T1000 (cell line): Measurements from ENCODE around the gene INPP5J.
"Not testable (repeated sequence)": the region's sequence is repeated elsewhere in the genome, so short reads cannot be mapped to it uniquely, and the experiment has no call there.

ENCODE experiments used
- DNase-seq: peaks from one replicate; lab custom pipeline; 2025; ENCODE audit warnings: mixed read lengths; lab: John Stamatoyannopoulos, UW

INPP5J gene

GRCh38 chr22:31099841-31100761 is 22.7 kb upstream of the INPP5J start:
- no peak for DNase-seq

- DNase-seq = no peak
Measured at GRCh38 chr22:31100762-31101525, 21.8 kb upstream of the INPP5J start.

- peak; percentile 89 for DNase-seq
Measured at GRCh38 chr22:31102441-31103081, 20.2 kb upstream of the INPP5J start.

DNA sequence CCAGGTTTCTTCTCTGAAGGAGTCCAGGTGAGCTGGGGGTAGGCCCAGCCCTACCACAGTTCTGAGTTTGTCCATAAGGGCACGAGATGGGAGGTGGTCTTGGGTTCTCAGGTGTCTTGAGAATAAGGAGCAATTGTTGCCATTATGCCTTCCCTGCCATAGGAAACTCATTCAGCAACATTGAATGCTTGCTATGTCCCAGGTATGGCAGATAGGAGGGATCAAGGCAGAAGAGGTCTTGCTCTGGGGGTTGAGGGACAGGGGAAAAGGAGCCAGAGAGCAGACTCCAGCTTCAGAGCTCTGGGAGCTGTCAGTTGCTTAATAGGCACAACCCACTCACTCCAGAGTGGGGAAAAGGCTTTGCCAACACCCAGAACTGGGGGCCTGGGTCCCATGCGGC is 19.7 kb upstream of the INPP5J start:
- no peak for DNase-seq

- DNase-seq = no peak
Measured at GRCh38 chr22:31103899-31104694, 18.7 kb upstream of the INPP5J start.

DNA sequence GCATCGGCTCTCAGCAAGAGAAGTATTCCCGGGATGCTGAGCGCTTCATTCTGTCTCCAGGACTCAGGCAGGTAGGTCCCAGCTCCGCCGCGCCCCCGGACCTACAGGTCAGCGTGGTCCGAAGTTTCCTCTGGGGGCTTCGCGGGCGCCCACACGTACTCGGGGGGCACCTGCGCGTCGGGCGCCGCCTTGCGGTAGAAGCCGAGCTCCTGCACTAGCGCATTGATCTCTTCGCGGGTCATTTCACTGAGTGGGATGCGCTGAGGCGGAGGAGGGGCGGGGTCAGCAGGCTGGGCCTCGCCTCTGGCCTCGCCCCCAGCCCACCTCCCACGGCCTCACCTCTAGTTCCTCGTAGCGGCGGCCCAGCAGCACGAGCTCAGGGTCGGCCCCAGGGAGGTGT is 17.9 kb upstream of the INPP5J start:
- no peak for DNase-seq

DNA sequence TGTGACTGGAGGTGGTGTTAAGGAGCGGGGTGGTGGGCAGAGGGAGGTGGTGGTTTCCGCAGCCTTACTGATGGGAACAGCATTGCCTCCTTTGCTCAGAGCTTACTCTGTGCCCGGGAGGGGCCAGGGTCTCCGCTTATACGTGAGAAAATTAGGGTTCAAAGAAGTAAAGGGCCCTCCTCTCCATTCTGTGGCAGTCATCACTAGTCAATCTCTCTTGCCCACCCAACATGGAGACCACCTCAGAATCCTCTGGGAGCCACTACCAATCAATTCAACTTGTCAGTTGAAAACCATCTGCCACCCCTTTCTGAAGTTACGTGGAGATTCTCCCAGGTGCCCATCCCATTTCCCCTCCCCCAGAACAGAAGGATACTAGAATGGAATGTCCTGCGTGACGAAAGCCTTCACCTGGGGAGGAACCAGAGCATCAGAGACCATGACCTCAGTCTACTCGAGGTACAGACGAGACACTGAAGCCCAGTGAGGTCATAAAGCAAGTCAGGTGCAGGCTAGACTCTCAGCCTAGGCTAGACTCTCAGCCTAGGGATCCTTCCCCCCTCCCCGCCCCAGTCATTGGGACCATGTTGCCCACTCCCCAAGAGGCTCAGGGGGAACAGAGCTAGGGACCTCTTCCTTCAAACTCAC is 17.4 kb upstream of the INPP5J start:
- no peak for DNase-seq

DNA sequence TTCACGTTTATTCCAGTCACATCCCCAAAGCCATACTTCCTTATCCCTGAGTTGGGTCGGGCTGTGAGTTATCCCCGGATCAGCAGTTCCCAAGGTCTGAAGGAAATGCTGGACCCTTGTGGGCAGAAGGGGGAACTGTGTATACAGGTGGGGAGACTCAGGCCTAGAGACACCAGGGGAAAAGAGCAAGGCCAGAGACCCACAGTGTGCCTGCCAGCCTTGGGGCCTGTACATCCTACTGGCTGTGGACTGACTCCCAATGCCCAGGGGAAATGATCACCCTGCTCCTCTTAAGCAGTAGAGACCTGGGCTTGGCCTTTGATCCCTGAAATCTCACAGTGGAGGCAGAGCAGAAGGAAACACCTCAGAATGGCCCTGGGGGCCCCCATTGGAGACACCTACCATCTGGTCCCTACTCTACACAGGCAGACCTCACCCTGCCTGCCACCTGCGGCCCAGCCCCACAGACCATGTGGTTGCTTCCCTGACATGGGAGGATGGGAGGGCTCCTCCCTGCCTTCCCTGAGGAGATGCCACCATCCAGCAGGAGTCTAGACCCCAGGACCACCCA is 16.7 kb upstream of the INPP5J start:
- no peak for DNase-seq

DNA sequence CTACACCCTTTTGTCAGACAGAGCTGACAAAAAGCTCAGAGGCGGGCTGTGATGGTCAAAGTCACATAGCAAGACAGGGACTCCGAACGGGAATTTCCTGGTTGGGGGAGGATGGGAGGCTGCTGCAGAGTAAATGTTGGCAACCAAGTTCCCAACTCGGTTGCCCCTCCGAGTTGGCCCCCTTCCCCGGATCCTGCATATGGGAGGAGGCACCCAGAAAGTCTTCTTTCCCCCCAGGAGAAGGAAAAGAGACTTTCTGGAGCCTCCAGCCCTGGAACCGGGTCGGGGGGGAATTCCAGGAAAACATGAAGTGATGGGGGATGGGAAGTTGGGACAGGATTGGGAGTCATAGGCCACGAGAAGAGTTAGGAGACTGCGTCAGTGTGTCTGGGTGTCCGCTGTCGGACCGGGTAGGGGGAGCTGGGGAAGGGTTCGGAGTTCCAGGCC is 16.0 kb upstream of the INPP5J start:
- DNase-seq = no peak

GRCh38 chr22:31107178-31107893 is 15.4 kb upstream of the INPP5J start, which contains the start of gene SELENOM:
Gene SELENOM, minus strand, starts transcription at chr22:31107568. Its CDS starts 63 bp downstream, at chr22:31107505.
- DNase-seq = peak; percentile 95

GRCh38 chr22:31107894-31108218 is 14.9 kb upstream of the INPP5J start:
- no peak for DNase-seq

- not testable (repeated sequence) for DNase-seq
Measured at GRCh38 chr22:31112547-31113091, 10.1 kb upstream of the INPP5J start.

GRCh38 chr22:31118046-31118820 is 4.5 kb upstream of the INPP5J start:
- no peak for DNase-seq

GRCh38 chr22:31119026-31119717 is 3.6 kb upstream of the INPP5J start:
- DNase-seq = no peak

DNA sequence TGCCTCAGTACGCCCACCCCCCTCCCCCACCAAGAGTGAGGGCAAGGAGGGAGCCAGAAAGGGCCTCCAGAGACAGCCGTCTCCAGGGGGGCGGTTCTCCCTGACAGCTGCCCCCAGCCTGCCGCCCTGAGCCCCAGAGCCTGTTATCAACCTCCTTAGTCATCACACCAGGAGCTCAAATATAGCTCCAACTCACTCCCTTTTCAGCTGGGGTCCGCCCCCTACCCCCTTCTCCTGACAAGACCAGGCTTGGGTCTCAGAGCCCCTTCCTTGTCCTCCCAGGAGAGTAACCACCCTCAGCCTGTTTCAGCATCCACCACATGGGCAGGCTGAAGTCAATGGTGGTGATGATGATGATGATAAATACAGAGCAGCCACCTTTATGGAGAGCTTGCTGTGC is 2.5 kb upstream of the INPP5J start:
- no peak for DNase-seq

DNA sequence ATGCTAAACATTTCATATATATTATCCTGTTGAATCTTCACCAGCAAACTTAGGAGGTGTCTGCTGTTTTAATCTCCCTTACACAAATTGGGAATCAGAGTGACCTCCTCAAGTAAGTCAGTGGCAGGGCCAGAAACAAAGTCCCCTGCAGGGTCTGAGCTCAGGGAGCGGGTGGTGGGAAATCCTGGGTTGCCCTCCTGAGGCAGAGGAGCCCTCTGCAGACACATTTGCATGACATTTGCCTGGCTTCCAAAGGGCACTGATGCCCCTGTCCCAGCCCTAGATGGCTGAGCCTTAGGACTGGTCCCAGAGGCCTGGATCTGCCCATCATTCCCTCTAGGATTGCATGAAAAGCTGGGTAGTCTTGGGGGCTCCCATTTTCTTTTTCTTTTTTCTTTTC is 2.1 kb upstream of the INPP5J start:
- DNase-seq = no peak

GRCh38 chr22:31121403-31121802 is 1.4 kb upstream of the INPP5J start:
- no peak for DNase-seq

- DNase-seq = no peak
Measured at GRCh38 chr22:31122196-31122531, 602 bp upstream of the INPP5J start.

- DNase-seq = no peak
Measured at GRCh38 chr22:31123292-31123602, 481 bp downstream of the INPP5J start.
